PC-9 (cell line): ENCODE data around the gene FAAH2. TPM values are rescaled to one million over a fixed set of nuclear protein-coding genes. Genes with fewer than 3 reads are reported as not detected.

ENCODE experiments used
- BruUV-seq: library from RNA; stranded (reverse); fragments of 400-500 nt; replicated peaks from 2 replicates; lab custom pipeline; 2021; lab: Mats Ljungman, UMichigan
- CTCF ChIA-PET: fragments of 300-600 bp; sonication (Branson Sonifier 250); formaldehyde crosslinking; loops from one replicate; lab custom pipeline; 2022; ENCODE audit warnings: antibody characterized with exemption; lab: Charles Lee
- POLR2A ChIA-PET: fragments of 300-600 bp; sonication (Branson Sonifier 250); formaldehyde crosslinking; loops from one replicate; lab custom pipeline; 2022; ENCODE audit warnings: antibody characterized with exemption; ENCODE audit not compliant: unreplicated experiment; lab: Charles Lee
- DNase-seq, 2 experiments: peaks; one replicate each; pipeline versions ENCODE4 v3.0.0 to v3.0.0-alpha.2; 2015 to 2022; ENCODE audit warnings: mixed read lengths in 1 of 2
- H2AFZ ChIP-seq: fragments of 200-600 bp; sonication (generic); 2 replicates; pipeline ENCODE4 v1.8.1; 2017; ENCODE audit warnings: antibody characterized with exemption
- H3F3A ChIP-seq: fragments of 200-600 bp; sonication (generic); 2 replicates; pipeline ENCODE4 v1.8.1; 2017; ENCODE audit warnings: antibody characterized with exemption, mild to moderate bottlenecking, low read depth; ENCODE audit not compliant: insufficient read depth
- H3K27ac ChIP-seq: fragments of 200-600 bp; sonication (generic); 2 replicates; pipeline ENCODE4 v1.6.1; 2016; ENCODE audit warnings: mixed run types
- H3K27me3 ChIP-seq: fragments of 200-600 bp; sonication (generic); 2 replicates; pipeline ENCODE4 v1.6.1; 2016; ENCODE audit warnings: low read depth, mixed run types; ENCODE audit not compliant: insufficient read depth
- H3K36me3 ChIP-seq: fragments of 200-600 bp; sonication (generic); 2 replicates; pipeline ENCODE4 v1.6.1; 2016; ENCODE audit warnings: low read depth, mixed run types
- H3K4me1 ChIP-seq: fragments of 200-600 bp; sonication (generic); replicated peaks from 2 replicates; pipeline ENCODE4 v1.6.1; 2016; ENCODE audit warnings: mixed run types; ENCODE audit not compliant: insufficient read depth
- H3K4me2 ChIP-seq: fragments of 200-600 bp; sonication (generic); 2 replicates; pipeline ENCODE4 v1.6.1; 2017; ENCODE audit warnings: mixed run types
- H3K4me3 ChIP-seq: fragments of 200-600 bp; sonication (generic); 2 replicates; pipeline ENCODE4 v1.6.1; 2016; ENCODE audit warnings: mixed run types
- H3K79me2 ChIP-seq: fragments of 200-600 bp; sonication (generic); 2 replicates; pipeline ENCODE4 v1.6.1; 2017; ENCODE audit warnings: low read depth, mixed run types
- H3K9me2 ChIP-seq: fragments of 200-600 bp; sonication (generic); 2 replicates; pipeline ENCODE4 v1.8.1; 2017; ENCODE audit warnings: mild to moderate bottlenecking; ENCODE audit not compliant: insufficient read depth
- H3K9me3 ChIP-seq: fragments of 200-600 bp; sonication (generic); 2 replicates; pipeline ENCODE4 v1.8.1; 2016; ENCODE audit warnings: low read depth; ENCODE audit not compliant: insufficient read depth
- H4K20me1 ChIP-seq: fragments of 200-600 bp; sonication (generic); 2 replicates; pipeline ENCODE4 v1.8.1; 2017; ENCODE audit not compliant: insufficient read depth
- EZH2 ChIP-seq: fragments of 200-600 bp; sonication (generic); IDR thresholded peaks from 2 replicates; pipeline ENCODE4 v1.8.0; 2017; ENCODE audit warnings: antibody characterized with exemption, low read depth
- intact Hi-C: fragments of 100-400 bp; cut with micrococcal nuclease; formaldehyde crosslinking; loops from one replicate; pipeline ENCODE4 v1.10.0; 2022; ENCODE audit not compliant: unreplicated experiment
- total RNA-seq: library from RNA; stranded (reverse); gene quantifications from 2 replicates; pipeline ENCODE4 v1.2.3, GENCODE V29; 2021
- TF ChIP-seq, protein P1 (sequence below): fragments of 200-600 bp; sonication (generic); conservative IDR thresholded peaks from 2 replicates; pipeline ENCODE4 v1.6.1; 2017; ENCODE audit warnings: mixed run types, antibody characterized with exemption, mild to moderate bottlenecking, moderate library complexity

FAAH2 gene
- total RNA-seq, 1 experiment from 2014 or later, result 8.2 TPM

DNA sequence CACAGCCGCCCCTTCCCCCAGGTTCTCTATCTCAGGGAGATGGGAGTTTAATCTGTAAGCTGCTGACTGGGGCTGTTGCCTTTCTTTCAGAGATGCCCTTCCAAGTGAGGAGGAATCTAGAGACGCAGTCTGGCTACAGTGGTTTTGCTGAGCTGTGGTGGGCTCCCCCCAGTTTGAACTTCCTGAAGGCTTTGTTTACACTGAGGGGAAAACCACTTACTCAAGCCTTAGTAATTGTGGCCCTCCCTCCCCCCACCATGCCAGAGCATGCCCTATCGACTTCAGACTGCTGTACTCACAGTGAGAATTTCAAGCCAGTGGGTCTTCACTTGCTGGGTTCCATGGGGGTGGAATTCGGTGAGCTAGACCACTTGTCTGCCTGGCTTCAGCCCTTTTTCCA, 131.3 kb downstream of the FAAH2 start:
- no peaks in the 10 kb centered on the region for H3K27me3 ChIP-seq
- H3K4me1 ChIP-seq, result no peaks in the 10 kb centered on the region
- no peak overlapping the region for H3K4me2 ChIP-seq
- no peaks in the 10 kb centered on the region for H3F3A ChIP-seq
- POLR2A ChIA-PET, result no interaction called here
- H3K27ac ChIP-seq, result no peak overlapping the region
- TF ChIP-seq, protein P1, sequence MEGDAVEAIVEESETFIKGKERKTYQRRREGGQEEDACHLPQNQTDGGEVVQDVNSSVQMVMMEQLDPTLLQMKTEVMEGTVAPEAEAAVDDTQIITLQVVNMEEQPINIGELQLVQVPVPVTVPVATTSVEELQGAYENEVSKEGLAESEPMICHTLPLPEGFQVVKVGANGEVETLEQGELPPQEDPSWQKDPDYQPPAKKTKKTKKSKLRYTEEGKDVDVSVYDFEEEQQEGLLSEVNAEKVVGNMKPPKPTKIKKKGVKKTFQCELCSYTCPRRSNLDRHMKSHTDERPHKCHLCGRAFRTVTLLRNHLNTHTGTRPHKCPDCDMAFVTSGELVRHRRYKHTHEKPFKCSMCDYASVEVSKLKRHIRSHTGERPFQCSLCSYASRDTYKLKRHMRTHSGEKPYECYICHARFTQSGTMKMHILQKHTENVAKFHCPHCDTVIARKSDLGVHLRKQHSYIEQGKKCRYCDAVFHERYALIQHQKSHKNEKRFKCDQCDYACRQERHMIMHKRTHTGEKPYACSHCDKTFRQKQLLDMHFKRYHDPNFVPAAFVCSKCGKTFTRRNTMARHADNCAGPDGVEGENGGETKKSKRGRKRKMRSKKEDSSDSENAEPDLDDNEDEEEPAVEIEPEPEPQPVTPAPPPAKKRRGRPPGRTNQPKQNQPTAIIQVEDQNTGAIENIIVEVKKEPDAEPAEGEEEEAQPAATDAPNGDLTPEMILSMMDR, result no peak
- TF ChIP-seq EZH2, result no peak
- no peak overlapping the region for H2AFZ ChIP-seq
- BruUV-seq, result no TSS peak
- no peak overlapping the region for H3K4me3 ChIP-seq
- no peaks in the 10 kb centered on the region for H3K9me3 ChIP-seq
- H3K9me2 ChIP-seq, result no peaks in the 10 kb centered on the region
- H3K36me3 ChIP-seq, result no peaks in the 10 kb centered on the region
- H4K20me1 ChIP-seq, result no peaks in the 10 kb centered on the region
- H3K79me2 ChIP-seq, result no peaks in the 10 kb centered on the region
- no peak for DNase-seq
- intact Hi-C loops, result no loop called here
- CTCF ChIA-PET, result no interaction called here

DNA sequence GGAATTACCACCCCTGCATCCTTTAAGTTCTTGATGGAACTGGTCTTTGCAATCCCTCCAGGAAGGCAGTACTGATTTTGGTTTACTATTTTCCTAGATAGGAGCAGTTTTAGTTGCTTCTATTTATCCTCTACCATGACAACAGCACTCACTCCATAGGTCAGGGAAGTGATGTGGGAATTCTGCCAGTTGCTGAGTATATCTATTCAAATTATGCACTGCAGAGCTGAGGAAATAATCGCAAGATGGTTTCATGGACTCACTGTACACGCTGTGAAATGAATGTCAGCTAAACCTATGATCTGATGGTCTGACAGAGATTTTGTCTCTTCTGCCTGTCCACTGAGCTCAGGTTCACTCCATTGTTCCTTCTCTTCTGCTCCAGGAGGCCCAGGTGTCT, 135.8 kb downstream of the FAAH2 start:
- Histone ChIP-seq H3K36me3 (no peaks in the 10 kb centered on the region), H3K9me3 (no peaks in the 10 kb centered on the region), H3K27ac (no peak overlapping the region), H3K4me3 (no peak overlapping the region), H3K9me2 (no peaks in the 10 kb centered on the region), H3K4me1 (no peaks in the 10 kb centered on the region), H3F3A (no peaks in the 10 kb centered on the region), H3K27me3 (no peaks in the 10 kb centered on the region), H2AFZ (no peak overlapping the region), H3K4me2 (no peak overlapping the region), H3K79me2 (no peaks in the 10 kb centered on the region), H4K20me1 (no peaks in the 10 kb centered on the region)
- TF ChIP-seq EZH2, result no peak
- TF ChIP-seq, protein P1, result no peak
- no TSS peak for BruUV-seq
- ChIA-PET POLR2A (interaction anchor here (0.6 kb wide), 1 partner anchor 262 kb away, joined by 3 read pairs; no protein-coding TSS in a partner anchor), CTCF (interaction anchor here (0.6 kb wide), 1 partner anchor 161 kb away, joined by 3 read pairs; no protein-coding TSS in a partner anchor)
- DNase-seq, result no peak
- intact Hi-C loops, result no loop called here

GRCh38 chrX:57422790-57423189, 136.3 kb downstream of the FAAH2 start:
- Histone ChIP-seq H3K27ac (no peak overlapping the region), H3K27me3 (no peaks in the 10 kb centered on the region), H2AFZ (no peak overlapping the region), H3K79me2 (no peaks in the 10 kb centered on the region), H3K4me3 (no peak overlapping the region), H3F3A (no peaks in the 10 kb centered on the region), H4K20me1 (no peaks in the 10 kb centered on the region), H3K9me3 (no peaks in the 10 kb centered on the region), H3K4me1 (no peaks in the 10 kb centered on the region), H3K36me3 (no peaks in the 10 kb centered on the region), H3K4me2 (no peak overlapping the region), H3K9me2 (no peaks in the 10 kb centered on the region)
- no TSS peak for BruUV-seq
- TF ChIP-seq, protein P1, result no peak
- no peak for TF ChIP-seq EZH2
- no peak for DNase-seq
- ChIA-PET POLR2A (interaction anchor here (0.6 kb wide), 1 partner anchor 262 kb away, joined by 3 read pairs; no protein-coding TSS in a partner anchor), CTCF (no interaction called here)
- intact Hi-C loops, result no loop called here
